Non-pigmented ciliary epithelial cell (primary cell): Measurements from ENCODE around the gene GPX2.

Experiments
- DNase-seq: peaks from one replicate; pipeline ENCODE4 v3.0.0-alpha.2; 2010; ENCODE audit warnings: low read depth

The GPX2 gene

DNA sequence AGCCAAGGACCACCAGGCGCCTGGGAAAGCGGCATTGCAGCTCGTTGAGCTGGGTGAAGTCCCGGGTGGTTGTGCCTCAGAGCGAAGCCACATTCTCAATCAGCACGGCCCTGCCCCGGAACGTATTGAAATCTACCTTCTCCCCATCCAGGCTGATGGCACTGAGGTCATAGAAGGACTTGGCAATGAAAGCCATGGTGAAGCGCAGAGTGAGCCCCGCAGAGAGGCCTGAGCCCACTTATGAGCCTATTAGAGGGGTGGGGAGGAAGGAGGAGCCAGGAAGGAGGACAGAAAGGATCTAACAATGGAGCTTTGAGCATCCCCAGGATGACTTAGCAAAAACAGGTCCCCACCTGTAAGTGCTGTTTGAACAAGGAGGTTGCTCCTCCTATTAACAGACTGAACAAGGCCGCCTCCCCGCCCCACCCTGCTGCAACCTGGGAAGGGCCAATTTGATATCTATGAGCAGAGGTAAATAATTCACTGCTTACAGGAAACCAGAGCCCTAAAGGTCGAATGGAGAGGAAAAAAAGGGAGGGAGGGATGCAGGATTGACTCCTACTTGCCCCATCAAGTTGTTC is at the start of gene GPX2:
GPX2 (minus strand) TSS at position 215 of the 581 bp plus-strand sequence; CDS start at position 196, 19 bp downstream.
- no peak for DNase-seq

DNA sequence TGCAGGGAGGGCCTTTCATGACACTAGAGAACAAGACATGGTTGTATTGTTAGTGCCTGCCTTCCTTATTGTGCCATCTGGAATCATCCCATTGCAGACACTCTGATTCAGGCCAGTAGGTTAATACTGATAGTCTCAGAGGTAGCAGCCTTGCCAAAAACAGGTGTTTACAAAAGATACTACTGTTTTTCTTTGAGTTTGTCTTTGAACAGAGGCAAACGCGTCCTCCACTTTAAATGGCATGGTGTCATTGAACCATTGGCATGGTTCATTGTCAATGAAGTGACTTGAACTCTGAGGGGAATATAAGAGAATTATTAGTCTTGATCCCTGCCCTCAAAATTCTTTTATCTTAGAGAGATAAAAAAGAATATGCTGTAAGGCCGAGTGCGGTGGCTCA is 48.4 kb upstream of the GPX2 start:
- no peak for DNase-seq

DNA sequence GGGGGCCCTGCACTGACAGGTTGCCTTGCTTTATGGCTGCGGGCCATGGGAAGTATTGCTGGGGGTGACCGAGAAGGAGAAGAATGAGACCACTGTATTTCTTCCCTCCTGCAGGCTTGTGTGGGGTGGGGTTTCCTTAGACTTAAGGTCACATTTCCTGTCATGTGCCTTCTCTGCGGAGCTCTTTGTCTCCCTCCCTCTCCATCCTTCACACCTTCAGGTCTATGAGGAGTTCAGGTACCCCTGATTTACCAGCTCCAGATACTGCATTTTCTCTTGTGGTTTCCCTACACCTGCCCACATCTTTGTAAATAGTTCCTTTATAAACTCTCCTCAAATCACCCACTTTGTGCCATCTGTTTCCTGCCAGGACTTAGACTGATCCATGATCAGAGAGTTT is 47.8 kb upstream of the GPX2 start:
- DNase-seq, result no peak

- DNase-seq, result no peak
These were observed 44.9 kb upstream of the GPX2 start for GRCh38 chr14:64987438-64987767.

DNA sequence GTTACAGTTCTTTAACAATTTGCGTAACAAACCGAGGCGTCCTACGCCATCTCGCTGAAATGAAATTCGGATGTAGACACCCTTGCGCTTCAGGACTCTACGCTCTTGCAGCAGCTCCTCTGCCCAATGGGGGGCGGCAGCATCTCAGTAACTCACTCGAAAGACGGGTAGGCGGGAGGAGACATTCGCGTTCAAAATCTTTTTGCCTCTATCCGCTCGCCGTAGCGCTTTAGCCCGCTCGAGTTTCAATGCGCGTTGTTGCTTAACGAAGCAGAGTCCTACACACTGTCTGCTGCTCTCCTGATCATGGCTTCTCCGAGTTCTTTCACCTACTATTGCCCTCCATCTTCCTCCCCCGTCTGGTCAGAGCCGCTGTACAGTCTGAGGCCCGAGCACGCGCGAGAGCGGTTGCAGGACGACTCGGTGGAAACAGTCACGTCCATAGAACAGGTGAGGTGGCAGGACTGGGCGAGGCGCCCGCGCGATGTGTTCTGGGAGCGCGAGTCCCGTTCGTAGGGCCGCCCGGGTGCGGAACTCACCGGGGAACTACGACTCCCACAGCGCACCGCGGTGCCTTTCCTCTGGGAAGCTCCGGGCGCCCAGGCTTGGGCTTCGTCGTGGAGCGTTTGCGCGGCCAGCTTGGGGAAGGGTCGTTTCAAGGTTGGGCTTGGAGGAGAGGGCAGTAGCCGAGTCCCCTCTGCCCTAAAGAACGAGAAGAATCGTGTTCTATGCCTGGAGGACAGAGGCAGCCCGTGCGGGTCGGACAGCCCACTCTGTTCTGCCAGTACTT is 44.3 kb upstream of the GPX2 start, which contains the start of gene FNTB:
FNTB (plus strand) TSS at position 248 of the 790 bp plus-strand sequence; CDS start at position 307, 59 bp downstream.
- DNase-seq, result peak; percentile 90

GRCh38 chr14:64983439-64984310 is 41.1 kb upstream of the GPX2 start:
- DNase-seq, result no peak

DNA sequence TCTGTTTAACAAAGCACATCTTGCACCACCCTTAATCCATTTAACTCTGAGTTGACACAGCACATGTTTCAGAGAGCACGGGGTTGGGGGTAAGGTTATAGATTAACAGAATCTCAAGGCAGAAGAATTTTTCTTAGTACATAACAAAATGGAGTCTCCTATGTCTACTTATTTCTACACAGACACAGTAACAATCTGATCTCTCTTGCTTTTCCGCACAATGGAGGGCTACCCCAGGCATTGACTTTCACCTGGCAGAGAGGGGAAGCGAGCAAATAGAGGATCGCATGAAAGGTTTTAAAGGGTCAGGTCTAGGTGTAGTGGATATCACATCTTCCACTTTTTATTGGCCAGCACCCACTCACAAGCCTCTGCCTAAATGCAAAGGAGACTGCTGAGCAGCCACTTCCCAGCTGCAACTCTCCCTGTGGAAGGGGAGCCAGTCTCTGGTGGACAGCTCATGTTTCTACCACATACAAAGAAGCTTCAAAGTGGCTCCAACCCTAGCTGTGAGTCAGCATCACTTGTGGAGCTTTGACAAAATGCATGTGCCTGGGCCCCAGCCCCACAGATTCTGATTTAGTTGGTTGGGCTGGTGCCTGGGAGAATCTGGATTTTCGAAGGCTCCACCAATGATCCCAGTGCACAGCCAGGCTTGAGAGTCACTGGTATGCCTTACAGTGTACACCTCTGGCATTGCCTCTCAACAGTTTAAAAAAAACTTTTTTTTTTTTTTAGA is 37.0 kb upstream of the GPX2 start:
- no peak for DNase-seq

- DNase-seq, result no peak
These were observed 32.0 kb upstream of the GPX2 start for GRCh38 chr14:64974563-64974962.

- no peak for DNase-seq
These were observed 31.3 kb upstream of the GPX2 start for GRCh38 chr14:64973826-64974225.

DNA sequence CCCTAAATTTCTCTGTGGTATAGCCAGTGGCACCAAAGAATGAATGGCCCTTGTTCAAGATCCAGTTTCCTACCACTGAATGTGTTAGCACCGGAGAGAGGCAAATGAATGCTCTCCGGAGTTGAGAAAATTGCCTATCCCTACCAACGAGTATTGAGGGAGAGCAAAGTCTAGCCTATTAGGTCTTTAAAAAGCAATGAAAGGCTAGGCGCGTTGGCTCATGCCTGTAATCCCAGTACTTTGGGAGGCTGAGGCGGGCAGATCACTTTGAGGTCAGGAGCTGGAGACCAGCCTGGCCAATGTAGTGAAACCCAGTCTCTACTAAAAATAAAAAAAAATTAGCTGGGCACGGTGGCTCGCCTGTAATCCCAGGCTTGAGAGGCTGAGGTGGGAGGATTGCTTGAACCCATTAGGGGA is 30.5 kb upstream of the GPX2 start:
- no peak for DNase-seq

- DNase-seq, result no peak
These were observed 29.6 kb upstream of the GPX2 start, which contains the start of gene RAB15 for GRCh38 chr14:64971943-64972791. TSS of gene RAB15 (minus strand) at chr14:64972336. CDS start at chr14:64972076, 260 bp downstream.

GRCh38 chr14:64971491-64971942 is 29.0 kb upstream of the GPX2 start:
- no peak for DNase-seq

DNA sequence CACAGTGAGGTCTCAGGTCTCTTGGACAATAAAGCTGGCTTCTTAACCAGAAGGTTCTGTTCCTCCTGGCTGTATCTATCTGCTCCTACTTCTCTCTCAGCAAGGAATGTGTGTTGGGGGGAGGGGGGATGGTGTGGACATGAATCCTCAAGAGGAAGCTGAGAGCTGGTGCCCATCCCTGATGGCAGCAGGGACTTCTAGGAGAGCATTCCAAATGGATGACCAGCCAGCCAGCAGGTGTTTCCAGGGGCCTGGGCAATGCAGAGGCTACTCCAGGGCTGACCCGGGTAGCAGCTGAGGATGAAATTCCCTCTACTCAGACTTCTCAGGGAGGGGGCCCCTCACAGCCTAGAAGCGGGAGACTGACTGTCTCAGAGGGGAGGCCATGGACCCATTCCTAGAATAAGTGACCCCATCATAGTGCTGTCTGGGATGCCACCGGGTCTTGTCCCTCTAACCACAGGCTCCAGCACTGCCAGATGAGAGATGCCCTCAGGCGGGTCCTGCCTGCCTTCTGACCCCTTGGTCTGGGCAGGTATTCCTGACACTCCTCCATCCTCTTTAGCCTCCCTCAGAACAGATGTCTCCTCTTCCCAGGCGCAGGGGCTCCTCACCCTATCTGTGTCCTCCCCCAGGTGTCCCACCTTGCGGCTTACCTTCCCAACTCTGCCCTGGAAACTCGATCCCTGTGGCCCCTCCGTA is 28.4 kb upstream of the GPX2 start:
- DNase-seq, result no peak

- DNase-seq, result no peak
These were observed 27.5 kb upstream of the GPX2 start for GRCh38 chr14:64970041-64970440.

DNA sequence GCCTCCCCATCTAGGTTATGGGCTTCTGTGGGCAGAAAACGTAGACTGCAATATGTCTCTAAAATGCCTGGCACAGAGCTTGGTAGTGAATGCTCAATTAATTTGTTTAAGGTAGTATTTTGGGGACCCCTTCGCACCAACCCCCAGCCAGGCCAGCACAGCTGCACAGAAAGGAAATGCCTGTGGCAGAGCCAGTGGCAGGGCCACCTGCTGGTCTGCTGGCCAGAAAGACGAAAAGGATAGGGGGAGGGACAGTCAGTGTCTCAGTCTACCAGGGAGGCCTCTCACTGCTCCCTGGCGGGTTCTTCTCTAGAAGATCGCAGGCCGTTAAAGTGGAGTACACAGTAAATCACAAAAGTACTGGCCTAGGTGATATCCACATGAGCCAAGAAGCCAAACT is 26.1 kb upstream of the GPX2 start:
- no peak for DNase-seq

DNA sequence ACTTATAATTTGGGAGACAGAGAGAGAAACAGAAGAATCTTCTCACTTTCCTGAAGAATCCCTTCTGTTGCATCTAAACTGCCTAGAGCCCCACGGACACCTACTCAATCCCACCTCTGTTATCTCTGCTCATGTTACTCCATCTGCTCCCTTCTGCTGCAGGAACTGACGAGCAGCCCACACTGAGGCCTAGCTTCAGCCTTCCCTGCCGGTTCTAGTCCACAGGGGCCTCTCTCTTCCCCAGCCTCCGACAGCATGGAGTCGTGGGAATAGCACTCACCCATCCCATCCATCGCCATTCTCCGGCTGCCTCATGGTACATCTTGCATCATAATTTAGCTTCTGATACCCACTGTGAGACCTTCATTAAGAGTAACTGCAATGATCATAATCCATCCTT is 25.6 kb upstream of the GPX2 start:
- DNase-seq, result no peak

GRCh38 chr14:64966976-64967375 is 24.4 kb upstream of the GPX2 start:
- no peak for DNase-seq

DNA sequence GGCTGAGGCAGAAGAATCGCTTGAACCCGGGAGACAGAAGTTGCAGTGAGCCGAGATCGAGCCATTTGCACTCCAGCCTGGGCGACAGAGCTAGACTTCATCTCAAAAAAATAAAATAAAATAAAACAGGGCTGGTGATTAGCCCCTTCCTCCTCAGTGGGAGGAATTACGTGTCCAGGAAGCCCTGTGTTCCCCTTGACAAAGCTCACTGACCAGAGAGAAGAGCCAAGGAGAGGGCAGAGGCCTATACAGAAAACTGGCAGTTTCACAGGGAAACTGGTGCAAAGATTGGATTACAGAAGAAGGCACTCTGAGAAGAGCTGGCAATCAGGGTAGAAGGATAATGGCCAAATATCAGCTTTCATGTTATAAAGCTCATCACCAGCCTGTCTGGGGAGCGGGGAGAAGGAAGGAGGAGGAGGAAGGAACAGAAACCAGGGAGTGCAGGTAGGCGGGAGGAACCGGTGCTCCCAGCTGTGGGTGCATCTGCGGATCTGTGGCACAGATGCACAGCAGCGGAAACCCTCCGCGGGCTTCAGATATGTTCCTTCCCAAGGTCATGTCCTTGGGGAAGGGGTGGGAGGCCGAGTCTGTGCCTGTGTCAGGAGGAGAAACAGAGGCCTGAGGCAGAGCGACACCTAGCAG is 22.9 kb upstream of the GPX2 start:
- DNase-seq, result no peak

- no peak for DNase-seq
These were observed 21.1 kb upstream of the GPX2 start for GRCh38 chr14:64963611-64964010.

DNA sequence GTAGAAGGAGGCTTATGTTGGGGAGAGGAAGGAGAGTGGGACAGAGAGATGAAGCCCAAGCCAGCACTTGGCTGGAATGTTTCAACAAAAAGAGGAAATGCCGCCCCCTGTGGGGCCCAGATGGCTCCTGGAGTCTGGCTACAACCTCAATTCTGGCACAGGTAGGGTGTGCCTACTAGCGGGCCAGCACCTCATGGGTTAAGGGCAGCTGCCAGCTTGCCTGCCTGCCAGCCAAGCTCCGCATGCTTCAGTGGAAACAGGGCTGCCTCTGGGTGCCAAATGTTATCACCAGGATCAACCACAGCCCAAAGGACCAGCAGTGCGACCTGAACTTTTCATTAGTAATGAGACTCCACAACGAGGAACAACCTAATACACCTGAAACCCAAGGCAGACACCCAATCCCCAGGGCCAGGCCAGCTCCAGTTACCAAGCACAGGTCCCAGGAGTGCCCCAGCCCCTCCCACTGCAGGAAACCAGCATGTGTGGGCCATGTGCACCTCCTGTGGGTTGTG is 18.3 kb upstream of the GPX2 start:
- no peak for DNase-seq
